ENCODE measurements around the gene S1PR3.

DNA sequence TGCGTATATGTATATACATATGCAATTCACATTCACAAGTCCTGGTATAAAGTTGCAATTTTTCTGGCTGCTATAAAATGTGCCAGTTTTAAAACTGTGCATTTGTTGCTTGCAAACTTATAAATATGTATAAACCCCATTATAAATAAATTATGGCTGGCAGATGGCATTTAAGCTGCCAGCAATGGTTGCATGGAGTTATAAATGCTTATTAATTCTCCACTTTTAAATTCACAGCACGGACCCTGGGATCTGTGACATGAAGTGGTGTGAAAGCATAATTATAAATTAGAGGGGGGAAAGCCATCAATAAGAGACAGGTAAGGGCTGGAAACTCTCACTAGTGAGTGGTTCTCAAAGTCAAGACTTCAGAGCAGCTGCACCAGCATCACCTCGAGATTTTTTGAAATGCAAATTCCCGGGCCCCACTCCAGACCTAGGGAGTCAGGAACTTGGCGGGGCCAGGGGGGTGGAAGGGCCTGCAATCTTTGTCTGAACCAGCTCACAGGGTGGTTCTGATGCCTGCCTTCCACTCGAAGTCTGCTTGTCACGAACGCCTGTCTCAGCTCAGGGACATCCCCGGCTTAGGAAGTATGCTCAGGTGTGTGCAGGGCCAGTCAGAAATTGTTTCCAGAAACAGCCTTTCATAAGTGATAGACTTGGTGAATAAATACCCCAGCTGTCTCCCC lies 16.9 kb downstream of the S1PR3 start:
- no peak for TF ChIP-seq POLR2A (IDR thresholded peaks at IDR 0.05)
- TF ChIP-seq, protein P1, sequence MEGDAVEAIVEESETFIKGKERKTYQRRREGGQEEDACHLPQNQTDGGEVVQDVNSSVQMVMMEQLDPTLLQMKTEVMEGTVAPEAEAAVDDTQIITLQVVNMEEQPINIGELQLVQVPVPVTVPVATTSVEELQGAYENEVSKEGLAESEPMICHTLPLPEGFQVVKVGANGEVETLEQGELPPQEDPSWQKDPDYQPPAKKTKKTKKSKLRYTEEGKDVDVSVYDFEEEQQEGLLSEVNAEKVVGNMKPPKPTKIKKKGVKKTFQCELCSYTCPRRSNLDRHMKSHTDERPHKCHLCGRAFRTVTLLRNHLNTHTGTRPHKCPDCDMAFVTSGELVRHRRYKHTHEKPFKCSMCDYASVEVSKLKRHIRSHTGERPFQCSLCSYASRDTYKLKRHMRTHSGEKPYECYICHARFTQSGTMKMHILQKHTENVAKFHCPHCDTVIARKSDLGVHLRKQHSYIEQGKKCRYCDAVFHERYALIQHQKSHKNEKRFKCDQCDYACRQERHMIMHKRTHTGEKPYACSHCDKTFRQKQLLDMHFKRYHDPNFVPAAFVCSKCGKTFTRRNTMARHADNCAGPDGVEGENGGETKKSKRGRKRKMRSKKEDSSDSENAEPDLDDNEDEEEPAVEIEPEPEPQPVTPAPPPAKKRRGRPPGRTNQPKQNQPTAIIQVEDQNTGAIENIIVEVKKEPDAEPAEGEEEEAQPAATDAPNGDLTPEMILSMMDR (IDR thresholded peaks at IDR 0.05): no peak

Measured in Peyer's patch (tissue), 4 donors.